Right lobe of liver (tissue), 4 donors: ENCODE data around the gene MX2.
A peak's percentile ranks its signal among the peaks of the same experiment; 100 is the strongest.

Experiments
- CTCF ChIP-seq, 4 donors: fragments of 200-600 bp in 3 of 4; fragments of 450-650 bp in 1 of 4; IDR thresholded peaks; one replicate each; pipeline versions ENCODE4 v1.5.1 to v1.8.0; 2016 to 2022; ENCODE audit warnings: antibody characterized with exemption in 4 of 4, mild to moderate bottlenecking in 2 of 4
- POLR2A ChIP-seq: fragments of 450-650 bp; IDR thresholded peaks from one replicate; pipeline ENCODE4 v1.6.1; 2017; ENCODE audit warnings: antibody characterized with exemption, mild to moderate bottlenecking
- donor health status: DM: no; HTN: no; CAD: no.
- donor health status: DM: no; HTN: no; CAD: no.
- donor health status: DM: no; HTN: yes; CAD: no.

- TF ChIP-seq CTCF (IDR thresholded peaks at IDR 0.05) (no peak), POLR2A (peak; percentile 30)
These were observed at the start of gene MX2 for GRCh38 chr21:41361786-41362604.
